ENCODE results near the gene TMEM54.

TMEM54 gene

DNA sequence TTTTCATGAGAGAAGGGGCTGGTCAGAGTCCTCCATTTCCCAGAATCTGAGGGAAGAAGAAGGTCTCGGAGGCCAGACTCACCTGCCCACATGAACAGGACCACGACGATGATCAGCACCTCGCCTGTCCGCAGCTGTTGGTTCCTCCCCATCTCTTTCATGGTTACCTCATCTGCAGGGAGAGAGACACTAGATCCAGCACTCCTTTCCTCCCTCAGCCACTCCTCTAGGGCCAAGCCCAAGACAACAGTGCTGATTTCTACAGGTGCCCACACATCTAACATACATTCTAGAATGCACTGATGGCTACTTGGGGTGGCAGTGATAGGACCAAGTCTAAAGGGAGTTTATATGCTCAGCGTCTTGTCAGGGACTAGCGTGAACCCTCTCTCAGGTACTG is 33.5 kb downstream of the TMEM54 start:
- H4K20me1 ChIP-seq (ENCODE audit: low read depth, low read length), result no peaks in the 10 kb centered on the region
- no peaks in the 10 kb centered on the region for H3K36me3 ChIP-seq (ENCODE audit: low read length)
- no peak overlapping the region for H3K27ac ChIP-seq (ENCODE audit: low read depth, low read length)
- H3K9ac ChIP-seq (ENCODE audit: low read length), result no peak overlapping the region
- no peaks in the 10 kb centered on the region for H3K9me2 ChIP-seq (replicated peaks; ENCODE audit: insufficient read depth, low read length)
- H3K4me2 ChIP-seq (ENCODE audit: low read depth, low read length, poor library complexity, severe bottlenecking), result no peak overlapping the region
- no peak overlapping the region for H2AFZ ChIP-seq (ENCODE audit: low read depth, low read length, severe bottlenecking)
- H3K79me2 ChIP-seq (ENCODE audit: insufficient read depth, low read length), result no peaks in the 10 kb centered on the region
- no peaks in the 10 kb centered on the region for H3K9me3 ChIP-seq (ENCODE audit: insufficient read depth, low read length)
- TF ChIP-seq, protein P1, sequence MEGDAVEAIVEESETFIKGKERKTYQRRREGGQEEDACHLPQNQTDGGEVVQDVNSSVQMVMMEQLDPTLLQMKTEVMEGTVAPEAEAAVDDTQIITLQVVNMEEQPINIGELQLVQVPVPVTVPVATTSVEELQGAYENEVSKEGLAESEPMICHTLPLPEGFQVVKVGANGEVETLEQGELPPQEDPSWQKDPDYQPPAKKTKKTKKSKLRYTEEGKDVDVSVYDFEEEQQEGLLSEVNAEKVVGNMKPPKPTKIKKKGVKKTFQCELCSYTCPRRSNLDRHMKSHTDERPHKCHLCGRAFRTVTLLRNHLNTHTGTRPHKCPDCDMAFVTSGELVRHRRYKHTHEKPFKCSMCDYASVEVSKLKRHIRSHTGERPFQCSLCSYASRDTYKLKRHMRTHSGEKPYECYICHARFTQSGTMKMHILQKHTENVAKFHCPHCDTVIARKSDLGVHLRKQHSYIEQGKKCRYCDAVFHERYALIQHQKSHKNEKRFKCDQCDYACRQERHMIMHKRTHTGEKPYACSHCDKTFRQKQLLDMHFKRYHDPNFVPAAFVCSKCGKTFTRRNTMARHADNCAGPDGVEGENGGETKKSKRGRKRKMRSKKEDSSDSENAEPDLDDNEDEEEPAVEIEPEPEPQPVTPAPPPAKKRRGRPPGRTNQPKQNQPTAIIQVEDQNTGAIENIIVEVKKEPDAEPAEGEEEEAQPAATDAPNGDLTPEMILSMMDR (IDR thresholded peaks at IDR 0.05; ENCODE audit: insufficient read depth, low read length, poor library complexity, severe bottlenecking), result no peak
- no peak for TF ChIP-seq EZH2phosphoT487 (conservative IDR thresholded peaks at IDR 0.05; ENCODE audit: low read length)
- no peaks in the 10 kb centered on the region for H3F3A ChIP-seq (ENCODE audit: insufficient read depth)
- no peak overlapping the region for H3K4me3 ChIP-seq (ENCODE audit: insufficient read depth, low read length, poor library complexity, severe bottlenecking)
- no peaks in the 10 kb centered on the region for H3K27me3 ChIP-seq (ENCODE audit: low read length)

DNA sequence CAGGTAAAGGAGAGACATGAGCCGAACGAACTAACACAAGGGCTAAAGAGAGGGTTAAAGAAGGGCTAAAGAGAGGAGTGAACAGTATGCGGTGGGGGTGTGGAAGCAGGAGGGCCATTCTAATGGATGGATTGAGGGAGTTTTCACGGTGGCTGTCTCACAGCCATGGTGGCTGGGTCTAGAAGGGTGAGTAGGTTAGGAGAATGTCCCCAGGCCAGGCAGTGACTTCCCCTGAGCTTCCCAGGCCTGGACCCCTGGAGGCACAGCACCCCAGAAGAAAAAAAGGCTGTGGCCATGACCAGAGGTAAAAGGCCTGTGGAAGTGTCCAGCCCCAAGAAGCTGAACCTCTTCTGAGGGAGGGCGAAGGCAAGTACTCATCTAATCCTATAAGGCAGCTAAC is 34.0 kb downstream of the TMEM54 start:
- H3F3A ChIP-seq (ENCODE audit: insufficient read depth), result no peaks in the 10 kb centered on the region
- H3K4me3 ChIP-seq (ENCODE audit: insufficient read depth, low read length, poor library complexity, severe bottlenecking), result no peak overlapping the region
- no peaks in the 10 kb centered on the region for H3K36me3 ChIP-seq (ENCODE audit: low read length)
- H3K9ac ChIP-seq (ENCODE audit: low read length), result no peak overlapping the region
- H3K4me2 ChIP-seq (ENCODE audit: low read depth, low read length, poor library complexity, severe bottlenecking), result no peak overlapping the region
- H3K27ac ChIP-seq (ENCODE audit: low read depth, low read length), result no peak overlapping the region
- H4K20me1 ChIP-seq (ENCODE audit: low read depth, low read length), result no peaks in the 10 kb centered on the region
- H2AFZ ChIP-seq (ENCODE audit: low read depth, low read length, severe bottlenecking), result no peak overlapping the region
- no peaks in the 10 kb centered on the region for H3K9me3 ChIP-seq (ENCODE audit: insufficient read depth, low read length)
- no peaks in the 10 kb centered on the region for H3K79me2 ChIP-seq (ENCODE audit: insufficient read depth, low read length)
- no peaks in the 10 kb centered on the region for H3K27me3 ChIP-seq (ENCODE audit: low read length)
- no peak for TF ChIP-seq EZH2phosphoT487 (conservative IDR thresholded peaks at IDR 0.05; ENCODE audit: low read length)
- TF ChIP-seq, protein P1 (IDR thresholded peaks at IDR 0.05; ENCODE audit: insufficient read depth, low read length, poor library complexity, severe bottlenecking), result no peak
- no peaks in the 10 kb centered on the region for H3K9me2 ChIP-seq (replicated peaks; ENCODE audit: insufficient read depth, low read length)

GRCh38 chr1:32865639-32866405 is 35.4 kb downstream of the TMEM54 start:
- Histone ChIP-seq H3K9me2 (replicated peaks; ENCODE audit: insufficient read depth, low read length) (no peaks in the 10 kb centered on the region), H3K4me2 (ENCODE audit: low read depth, low read length, poor library complexity, severe bottlenecking) (no peak overlapping the region), H3K36me3 (ENCODE audit: low read length) (no peaks in the 10 kb centered on the region), H3K9me3 (ENCODE audit: insufficient read depth, low read length) (no peaks in the 10 kb centered on the region), H4K20me1 (ENCODE audit: low read depth, low read length) (no peaks in the 10 kb centered on the region), H2AFZ (ENCODE audit: low read depth, low read length, severe bottlenecking) (no peak overlapping the region), H3K9ac (ENCODE audit: low read length) (no peak overlapping the region), H3K27me3 (ENCODE audit: low read length) (no peaks in the 10 kb centered on the region), H3K4me3 (ENCODE audit: insufficient read depth, low read length, poor library complexity, severe bottlenecking) (no peak overlapping the region), H3F3A (ENCODE audit: insufficient read depth) (no peaks in the 10 kb centered on the region), H3K27ac (ENCODE audit: low read depth, low read length) (no peak overlapping the region), H3K79me2 (ENCODE audit: insufficient read depth, low read length) (no peaks in the 10 kb centered on the region)
- TF ChIP-seq, protein P1 (IDR thresholded peaks at IDR 0.05; ENCODE audit: insufficient read depth, low read length, poor library complexity, severe bottlenecking), result no peak
- TF ChIP-seq EZH2phosphoT487 (conservative IDR thresholded peaks at IDR 0.05; ENCODE audit: low read length), result no peak
